Measurements from ENCODE around the gene CCDC116. TPM values are rescaled to one million over a fixed set of nuclear protein-coding genes. Genes with fewer than 3 reads are reported as not detected.

CCDC116 gene
- total and polyA plus RNA-seq, 10 of the 15 experiments (the other 5 are each of a cell fraction or from before 2014, with no cell fraction given): 0.04 to 0.18 (median 0.04) TPM; not detected in 6

- H3K36me3 ChIP-seq (ENCODE audit: control insufficient read depth in 2 of 2, insufficient read depth in 2 of 2, low read length in 1 of 2): peaks cover 3 to 6% of the 10 kb centered on the region in 2 experiments
- ChIA-PET RAD21 (ENCODE audit: unreplicated experiment) (interaction anchor here (1.0 to 1.6 kb wide), 2 partner anchors 8 to 112 kb away, joined by 4 read pairs; no protein-coding TSS in a partner anchor), SMC1A (ENCODE audit: uncharacterized antibody, unreplicated experiment) (interaction anchor here (1.0 to 2.4 kb wide), 2 partner anchors 9 to 57 kb away, joined by 3 to 8 read pairs; partner anchors contain the start of gene SDF2L1), CTCF (interaction anchor here (0.8 to 0.9 kb wide), 4 partner anchors 9 to 558 kb away, joined by 3 to 4 read pairs (median 3); partner anchors contain the start of gene SDF2L1), POLR2A (interaction anchor here (1.4 kb wide), 2 partner anchors 9 to 74 kb away, joined by 3 to 4 read pairs; partner anchors contain the start of gene SDF2L1)
- H4K20me1 ChIP-seq (ENCODE audit: control insufficient read depth, insufficient read depth): no peaks in the 10 kb centered on the region
- peak overlapping the region; percentile 88 for H2AFZ ChIP-seq (ENCODE audit: control insufficient read depth, low read depth, low read length)
- peaks cover 8% of the 10 kb centered on the region for H3K4me1 ChIP-seq (ENCODE audit: control insufficient read depth, insufficient read depth, low read length)
- no peaks in the 10 kb centered on the region for H3K9me3 ChIP-seq (replicated peaks; ENCODE audit: control insufficient read depth, insufficient read depth, low read length)
- peak overlapping the region; percentile 95 for H3K9ac ChIP-seq (ENCODE audit: control insufficient read depth, insufficient read depth, low read length)
- intact Hi-C loops (cut with micrococcal nuclease; ENCODE audit: unreplicated experiment): no loop called here
- H3K4me2 ChIP-seq (ENCODE audit: control insufficient read depth, insufficient read depth): peak overlapping the region; percentile 93
- ATAC-seq (peak; percentile 22), FAIRE-seq (no peak), DNase-seq (ENCODE audit: low read depth, low spot score) (no peak)
- TF ChIP-seq ZNF687 (IDR thresholded peaks at IDR 0.05) (no peak), IKZF2 (IDR thresholded peaks at IDR 0.05) (0 out of 4 replicates have a peak, but pooled peaks of 1 of the 2 experiments have one; percentile 8), ZNF622 (IDR thresholded peaks at IDR 0.05) (no peak), PRDM15 (CRISPR knock-in tag; IDR thresholded peaks at IDR 0.05) (no peak)
- peaks cover 11% of the 10 kb centered on the region for H3K79me2 ChIP-seq (ENCODE audit: control insufficient read depth, insufficient read depth, low read length)
- 27% methylated on average over 6 of the region's 6 CpGs for WGBS (ENCODE audit: insufficient coverage, insufficient replicate concordance, low lambda C conversion rate, missing lambda C conversion rate)
- H3K4me3 ChIP-seq: peak overlapping the region; percentile 73
- in situ Hi-C loops (cut with MboI): no loop called here
- TSS peak; percentile 84 for BruUV-seq (replicated peaks)
- H3K27me3 ChIP-seq (replicated peaks in 1 of 2; ENCODE audit: control insufficient read depth in 2 of 2, insufficient read depth in 2 of 2, low read length in 1 of 2): no peaks in the 10 kb centered on the region
- H3K27ac ChIP-seq (ENCODE audit: control insufficient read depth, insufficient read depth): peak overlapping the region; percentile 89
Measured at GRCh38 chr22:21650823-21651520, 18.4 kb downstream of the CCDC116 start.
